H9 (cell line): ENCODE data around the gene PTPRK. TPM values are rescaled to one million over a fixed set of nuclear protein-coding genes. Genes with fewer than 3 reads are reported as not detected.

ENCODE experiments used
- DNase-seq: peaks from one replicate; pipeline ENCODE4 v3.0.0-alpha.2; 2017
- H2AFZ ChIP-seq: one replicate; pipeline ENCODE4 v1.6.1; 2013; ENCODE audit warnings: mild to moderate bottlenecking, low read length, control low read depth, moderate library complexity
- H2AK5ac ChIP-seq: 2 replicates; pipeline ENCODE4 v1.6.1; 2013; ENCODE audit warnings: low read length, control low read depth, mixed read lengths; ENCODE audit not compliant: insufficient read length
- H2BK120ac ChIP-seq: one replicate; pipeline ENCODE4 v1.6.1; 2013; ENCODE audit warnings: low read depth, mild to moderate bottlenecking, low read length, control low read depth, inconsistent platforms; ENCODE audit not compliant: poor library complexity, severe bottlenecking
- H2BK12ac ChIP-seq: 2 replicates; pipeline ENCODE4 v1.6.1; 2013; ENCODE audit warnings: low read length, control low read depth, mixed read lengths, low read depth; ENCODE audit not compliant: insufficient read length
- H2BK15ac ChIP-seq: 2 replicates; pipeline ENCODE4 v1.6.1; 2013; ENCODE audit warnings: low read depth, low read length, control low read depth
- H2BK20ac ChIP-seq: one replicate; pipeline ENCODE4 v1.6.1; 2013; ENCODE audit warnings: low read depth, mild to moderate bottlenecking, low read length, control low read depth, inconsistent platforms; ENCODE audit not compliant: poor library complexity, severe bottlenecking
- H2BK5ac ChIP-seq: 2 replicates; pipeline ENCODE4 v1.6.1; 2013; ENCODE audit warnings: low read length, control low read depth, mixed read lengths; ENCODE audit not compliant: insufficient read length
- H3K14ac ChIP-seq: 2 replicates; pipeline ENCODE4 v1.6.1; 2013; ENCODE audit warnings: low read length, control low read depth; ENCODE audit not compliant: insufficient read depth
- H3K18ac ChIP-seq: 2 replicates; pipeline ENCODE4 v1.6.1; 2013; ENCODE audit warnings: low read depth, mild to moderate bottlenecking, mixed read lengths, low read length, control low read depth; ENCODE audit not compliant: insufficient read length
- H3K23ac ChIP-seq: 2 replicates; pipeline ENCODE4 v1.6.1; 2013; ENCODE audit warnings: low read length, control low read depth, mixed read lengths, low read depth; ENCODE audit not compliant: insufficient read length
- H3K23me2 ChIP-seq: 2 replicates; pipeline ENCODE4 v1.6.1; 2013; ENCODE audit warnings: low read depth, mild to moderate bottlenecking, mixed read lengths, low read length, control low read depth; ENCODE audit not compliant: insufficient read length, poor library complexity, severe bottlenecking
- H3K27ac ChIP-seq: 2 replicates; pipeline ENCODE4 v1.5.1; 2013; ENCODE audit warnings: low read length, control low read depth, mixed read lengths, low read depth; ENCODE audit not compliant: insufficient read length
- H3K27me3 ChIP-seq: 2 replicates; pipeline ENCODE4 v1.6.1; 2013; ENCODE audit warnings: low read length, control low read depth, inconsistent platforms; ENCODE audit not compliant: insufficient read depth
- H3K4ac ChIP-seq: 2 replicates; pipeline ENCODE4 v1.6.1; 2013; ENCODE audit warnings: low read depth, mild to moderate bottlenecking, control low read depth, inconsistent platforms, low read length, moderate library complexity
- H3K4me1 ChIP-seq: 2 replicates; pipeline ENCODE4 v1.6.1; 2013; ENCODE audit warnings: low read length, control low read depth, inconsistent platforms; ENCODE audit not compliant: insufficient read depth
- H3K4me2 ChIP-seq: 2 replicates; pipeline ENCODE4 v1.6.1; 2013; ENCODE audit warnings: low read length, control low read depth, mixed read lengths; ENCODE audit not compliant: insufficient read length, insufficient read depth
- H3K56ac ChIP-seq: 2 replicates; pipeline ENCODE4 v1.6.1; 2013; ENCODE audit warnings: low read depth, mild to moderate bottlenecking, mixed read lengths, low read length, control low read depth; ENCODE audit not compliant: insufficient read length
- H3K79me1 ChIP-seq: 2 replicates; pipeline ENCODE4 v1.6.1; 2013; ENCODE audit warnings: low read depth, mild to moderate bottlenecking, moderate library complexity, low read length, control low read depth, inconsistent platforms; ENCODE audit not compliant: insufficient read depth, poor library complexity, severe bottlenecking
- H3K79me2 ChIP-seq: 2 replicates; pipeline ENCODE4 v1.6.1; 2013; ENCODE audit warnings: low read length, control low read depth, inconsistent platforms; ENCODE audit not compliant: insufficient read depth
- H3K9ac ChIP-seq: 2 replicates; pipeline ENCODE4 v1.6.1; 2013; ENCODE audit warnings: low read length, control low read depth, mixed read lengths; ENCODE audit not compliant: insufficient read length; ENCODE audit errors: extremely low read depth
- H3K9me3 ChIP-seq: one replicate; pipeline ENCODE4 v1.6.1; 2013; ENCODE audit warnings: low read depth, low read length, inconsistent platforms; ENCODE audit not compliant: control insufficient read depth
- H3T11ph ChIP-seq: one replicate; pipeline ENCODE4 v1.6.1; 2013; ENCODE audit warnings: mild to moderate bottlenecking, low read length, control low read depth, inconsistent platforms
- H4K20me1 ChIP-seq: one replicate; pipeline ENCODE4 v1.6.1; 2013; ENCODE audit not compliant: control insufficient read depth, insufficient read length, insufficient read depth
- H4K5ac ChIP-seq: 2 replicates; pipeline ENCODE4 v1.6.1; 2013; ENCODE audit warnings: low read depth, mild to moderate bottlenecking, mixed read lengths, low read length, control low read depth; ENCODE audit not compliant: insufficient read length
- H4K8ac ChIP-seq: replicated peaks from 2 replicates; pipeline ENCODE4 v1.6.1; 2013; ENCODE audit warnings: low read length, control low read depth, mixed read lengths, low read depth; ENCODE audit not compliant: insufficient read length
- H4K91ac ChIP-seq: 2 replicates; pipeline ENCODE4 v1.6.1; 2013; ENCODE audit warnings: low read depth, mild to moderate bottlenecking, moderate library complexity, mixed read lengths, low read length, control low read depth; ENCODE audit not compliant: insufficient read length
- H3K27ac Mint-ChIP-seq, 3 experiments: 2 replicates in 2 of 3; 3 replicates in 1 of 3; pipeline ENCODE4 v1.8.0; 2020 to 2021; ENCODE audit warnings: mixed read lengths in 3 of 3, mild to moderate bottlenecking in 1 of 3, moderate library complexity in 1 of 3
- H3K27me3 Mint-ChIP-seq: 2 replicates; pipeline ENCODE4 v1.8.0; 2021; ENCODE audit warnings: low read depth, mild to moderate bottlenecking, moderate library complexity, mixed read lengths
- H3K36me3 Mint-ChIP-seq, 3 experiments: 2 replicates in 2 of 3; 3 replicates in 1 of 3; pipeline ENCODE4 v1.8.0; 2020 to 2021; ENCODE audit warnings: low read depth in 3 of 3, mixed read lengths in 3 of 3; ENCODE audit not compliant: insufficient read depth in 1 of 3
- H3K4me1 Mint-ChIP-seq, 2 experiments: 2 replicates each; pipeline ENCODE4 v1.8.0; 2020; ENCODE audit warnings: mixed read lengths in 2 of 2
- H3K4me3 Mint-ChIP-seq, 2 experiments: 2 replicates in 1 of 2; 3 replicates in 1 of 2; pipeline ENCODE4 v1.8.0; 2020 to 2021; ENCODE audit warnings: mild to moderate bottlenecking in 2 of 2, mixed read lengths in 2 of 2, moderate library complexity in 1 of 2
- H3K9me3 Mint-ChIP-seq, 2 experiments: 2 replicates in 1 of 2; 3 replicates in 1 of 2; pipeline ENCODE4 v1.8.0; 2020; ENCODE audit warnings: mild to moderate bottlenecking in 2 of 2, mixed read lengths in 2 of 2, moderate library complexity in 1 of 2
- CTCF ChIP-seq: fragments of 200-600 bp; sonication (generic); conservative IDR thresholded peaks from 3 replicates; pipeline ENCODE4 v1.8.0; 2021; ENCODE audit warnings: antibody characterized with exemption, mild to moderate bottlenecking
- WGBS: extraction: QIAGEN DNeasy Blood & Tissue Kit; methylation state at CpG from one replicate; pipeline ENCODE4 v1.1.7; 2013; ENCODE audit warnings: missing lambda C conversion rate, low lambda C conversion rate, mixed read lengths; ENCODE audit not compliant: insufficient read length; ENCODE audit errors: extremely low coverage; 5-methylcytosine and 5-hydroxymethylcytosine counted together
- total RNA-seq: library from RNA; stranded (reverse); gene quantifications from 2 replicates; pipeline ENCODE4 v1.2.1, GENCODE V29; 2021

PTPRK gene
- total RNA-seq, 1 experiment from 2014 or later, result 47.9 TPM

DNA sequence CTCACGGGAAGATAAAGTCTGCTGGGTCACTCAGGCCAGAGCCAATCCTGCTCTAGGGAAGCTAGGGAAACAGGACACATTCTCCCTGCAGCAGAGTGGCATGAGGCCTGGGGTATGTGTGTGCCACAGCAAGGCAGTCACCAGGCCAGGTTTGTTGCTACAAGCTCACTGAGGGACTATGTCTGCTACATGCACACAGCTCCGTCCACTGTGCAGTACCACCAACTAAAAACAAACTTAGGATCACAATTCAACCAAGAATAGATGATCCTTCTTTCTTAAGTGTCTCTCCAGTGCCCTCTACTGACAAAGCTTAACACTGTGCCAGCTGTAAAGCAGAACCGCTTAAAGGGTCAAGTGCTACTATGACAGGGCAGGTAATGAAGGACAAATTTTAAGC, 192.5 kb downstream of the PTPRK start:
- peak; percentile 71 for TF ChIP-seq CTCF
- Histone ChIP-seq H4K5ac (no peak overlapping the region), H3K4me2 (no peak overlapping the region), H3K9me3 (no peaks in the 10 kb centered on the region), H2AK5ac (no peak overlapping the region), H3K14ac (no peak overlapping the region), H2BK20ac (no peak overlapping the region), H3K27me3 (no peaks in the 10 kb centered on the region), H3K4ac (no peak overlapping the region), H3K79me2 (0 out of 2 replicates have a peak, but pooled peaks cover 2% of the 10 kb centered on the region), H3K18ac (no peak overlapping the region), H2BK5ac (no peak overlapping the region), H2BK15ac (no peak overlapping the region), H3K27ac (no peak overlapping the region), H4K91ac (no peak overlapping the region), H4K8ac (no peak overlapping the region), H3K79me1 (no peaks in the 10 kb centered on the region), H2AFZ (no peak overlapping the region), H3K23me2 (no peaks in the 10 kb centered on the region), H3K23ac (no peak overlapping the region), H2BK120ac (no peak overlapping the region), H3K56ac (no peak overlapping the region), H3T11ph (no peak overlapping the region), H3K9ac (no peak overlapping the region), H2BK12ac (no peak overlapping the region), H4K20me1 (no peaks in the 10 kb centered on the region), H3K4me1 (no peaks in the 10 kb centered on the region)
- WGBS, result no CpG with 5 or more reads among the region's 3 CpGs
- Mint-ChIP-seq H3K27ac (peak overlapping the region in 1 of 3 experiments; percentile 15; a peak in 1 of 7 replicates), H3K27me3 (no peaks in the 10 kb centered on the region), H3K36me3 (peaks cover 2 to 4% (median 3%) of the 10 kb centered on the region in 3 experiments; a peak in 3 of 7 replicates), H3K4me1 (peaks cover 13 to 21% of the 10 kb centered on the region in 2 experiments), H3K4me3 (no peak overlapping the region), H3K9me3 (peaks cover 0 to 2% of the 10 kb centered on the region in 2 experiments; a peak in 2 of 5 replicates)
- peak; percentile 28 for DNase-seq
